Upper lobe of left lung (tissue), 6 donors: Measurements from ENCODE around the gene SMARCD3. TPM values are rescaled to one million over a fixed set of nuclear protein-coding genes. Genes with fewer than 3 reads are reported as not detected.

Experiments
- ATAC-seq, 2 donors: fragments of 200-7000 bp; cut with Tn5 transposase; one replicate each; pipeline ENCODE4 v1.9.1; 2022; ENCODE audit warnings: mild to moderate bottlenecking in 2 of 2, moderate library complexity in 2 of 2; ENCODE audit not compliant: low FRiP score in 2 of 2
- DNase-seq, 2 donors: peaks; one replicate each; pipeline ENCODE4 v3.0.0-alpha.2; 2019 to 2020
- H3K27ac ChIP-seq, 4 donors: fragments of 200-600 bp; sonication (generic); one replicate each; pipeline ENCODE4 v1.5.1; 2016 to 2019
- H3K27me3 ChIP-seq, 4 donors: fragments of 200-600 bp; sonication (generic); one replicate each; pipeline ENCODE4 v1.5.1; 2017 to 2019
- H3K36me3 ChIP-seq, 4 donors: fragments of 200-600 bp; sonication (generic); one replicate each; pipeline ENCODE4 v1.5.1; 2016 to 2019
- H3K4me1 ChIP-seq, 4 donors: fragments of 200-600 bp; sonication (generic); one replicate each; pipeline ENCODE4 v1.5.1; 2018 to 2019
- H3K4me3 ChIP-seq, 4 donors: fragments of 200-600 bp; sonication (generic); one replicate each; pipeline ENCODE4 v1.5.1; 2017 to 2019; ENCODE audit warnings: mild to moderate bottlenecking in 2 of 4, moderate library complexity in 1 of 4
- H3K9me3 ChIP-seq, 4 donors: fragments of 200-600 bp; sonication (generic); one replicate each; pipeline ENCODE4 v1.5.1; 2018 to 2019
- CTCF ChIP-seq, 6 experiments: fragments of 450-650 bp in 4 of 6; fragments of 200-600 bp in 2 of 6; sonication (generic) in 2 of 6; IDR thresholded peaks; one replicate each; pipeline ENCODE4 v1.5.1; 2016 to 2019; ENCODE audit warnings: antibody characterized with exemption in 6 of 6
- EP300 ChIP-seq, 4 donors: sonication (generic); formaldehyde crosslinking; IDR thresholded peaks; one replicate each; pipeline ENCODE4 v1.5.1; 2017; ENCODE audit warnings: antibody characterized with exemption in 4 of 4, control low read depth in 2 of 4
- POLR2A ChIP-seq, 4 donors: fragments of 450-650 bp; IDR thresholded peaks; one replicate each; pipeline ENCODE4 v1.5.1; 2016 to 2017; ENCODE audit warnings: antibody characterized with exemption in 4 of 4, mild to moderate bottlenecking in 2 of 4
- POLR2AphosphoS5 ChIP-seq, 2 donors: sonication (generic); formaldehyde crosslinking; IDR thresholded peaks; one replicate each; pipeline ENCODE4 v1.5.1; 2017; ENCODE audit warnings: antibody characterized with exemption in 2 of 2
- WGBS, 2 donors: methylation state at CpG; one replicate each; pipeline ENCODE4 v1.1.5; 2017 to 2018; 5-methylcytosine and 5-hydroxymethylcytosine counted together
- total RNA-seq, 6 donors: library from RNA; depleted of rRNA in 4 of 6; stranded (reverse); fragments of >200 nt in 4 of 6; gene quantifications; one replicate each; pipeline versions ENCODE4 v1.1.0 to v1.2.1, GENCODE V29; 2016 to 2021
- donor health status: DM: no; HTN: no; CAD: no; lungs with moderate emphysema.
- donor health status: DM: no; HTN: yes; CAD: no; lungs with severe emphysema.

SMARCD3 gene
- total RNA-seq, 6 donors from 2014 or later: 32.8 to 63.9 (median 40.8) TPM

- TF ChIP-seq POLR2AphosphoS5 (IDR thresholded peaks at IDR 0.05): no peak
- no peak for TF ChIP-seq EP300 (IDR thresholded peaks at IDR 0.05)
- no peak for TF ChIP-seq CTCF (IDR thresholded peaks at IDR 0.05)
- no peak for TF ChIP-seq POLR2A (IDR thresholded peaks at IDR 0.05)
- no peak for DNase-seq
- H3K9me3 ChIP-seq: no peaks in the 10 kb centered on the region
- no peaks in the 10 kb centered on the region for H3K4me1 ChIP-seq
- WGBS, 2 donors: 77 to 100% methylated on average over 2 to 3 of the region's 3 CpGs
- ATAC-seq: no peak
- no peaks in the 10 kb centered on the region for H3K27me3 ChIP-seq
- no peak overlapping the region for H3K27ac ChIP-seq
- peaks cover 14 to 66% (median 55%) of the 10 kb centered on the region in 4 donors for H3K36me3 ChIP-seq
- no peak overlapping the region for H3K4me3 ChIP-seq
Observed at GRCh38 chr7:151213826-151214225, 34.7 kb downstream of the SMARCD3 start.

- no peaks in the 10 kb centered on the region for H3K27me3 ChIP-seq
- H3K9me3 ChIP-seq: no peaks in the 10 kb centered on the region
- no peak for DNase-seq
- H3K27ac ChIP-seq: no peak overlapping the region
- peaks cover 9 to 54% (median 43%) of the 10 kb centered on the region in 4 donors for H3K36me3 ChIP-seq
- no peak overlapping the region for H3K4me3 ChIP-seq
- ATAC-seq: no peak
- H3K4me1 ChIP-seq: no peaks in the 10 kb centered on the region
- TF ChIP-seq POLR2A (IDR thresholded peaks at IDR 0.05) (no peak), POLR2AphosphoS5 (IDR thresholded peaks at IDR 0.05) (no peak), CTCF (IDR thresholded peaks at IDR 0.05) (no peak), EP300 (IDR thresholded peaks at IDR 0.05) (no peak)
- WGBS, 2 donors: 67 to 96% methylated on average over 1 to 5 of the region's 5 CpGs
Observed at GRCh38 chr7:151212626-151213025, 35.9 kb downstream of the SMARCD3 start.

- TF ChIP-seq CTCF (IDR thresholded peaks at IDR 0.05) (no peak), EP300 (IDR thresholded peaks at IDR 0.05) (no peak), POLR2A (IDR thresholded peaks at IDR 0.05) (no peak), POLR2AphosphoS5 (IDR thresholded peaks at IDR 0.05) (no peak)
- H3K9me3 ChIP-seq: no peaks in the 10 kb centered on the region
Observed at GRCh38 chr7:151211155-151211772, 37.2 kb downstream of the SMARCD3 start.

GRCh38 chr7:151210087-151210854 is 38.2 kb downstream of the SMARCD3 start, which contains the start of gene H2BK1:
Gene H2BK1 (minus strand): TSS chr7:151210488. CDS start chr7:151210318, 170 bp downstream.
- DNase-seq: peak in 1 of 2 donors; percentile 69
- TF ChIP-seq EP300 (IDR thresholded peaks at IDR 0.05): no peak
- no peak for TF ChIP-seq CTCF (IDR thresholded peaks at IDR 0.05)
- TF ChIP-seq POLR2A (IDR thresholded peaks at IDR 0.05): no peak
- TF ChIP-seq POLR2AphosphoS5 (IDR thresholded peaks at IDR 0.05): no peak
- no peak within 1 kb of the TSS for H3K27ac ChIP-seq
- H3K4me3 ChIP-seq: no peak within 1 kb of the TSS
- no peak for ATAC-seq
- no peaks in the 10 kb centered on the region for H3K4me1 ChIP-seq
- WGBS, 2 donors: 80 to 85% methylated on average over 17 of the region's 17 CpGs
- H3K27me3 ChIP-seq: no peaks in the 10 kb centered on the region
- H3K9me3 ChIP-seq: no peaks in the 10 kb centered on the region
- peaks cover under 1 to 31% (median 23%) of the 10 kb centered on the region in 4 donors for H3K36me3 ChIP-seq

More at GRCh38 chr7:151211155-151211772, 37.2 kb downstream of the SMARCD3 start:
- no peaks in the 10 kb centered on the region for H3K27me3 ChIP-seq
- peaks cover 6 to 41% (median 32%) of the 10 kb centered on the region in 4 donors for H3K36me3 ChIP-seq
- no peak for ATAC-seq
- H3K4me1 ChIP-seq: no peaks in the 10 kb centered on the region
- no peak for DNase-seq
- 88 to 90% methylated on average over 3 of the region's 3 CpGs for WGBS, 2 donors
- no peak overlapping the region for H3K4me3 ChIP-seq
- no peak overlapping the region for H3K27ac ChIP-seq
